Smooth muscle cell (in vitro differentiated cells): ENCODE data around the gene TDRD5. TPM values are rescaled to one million over a fixed set of nuclear protein-coding genes. Genes with fewer than 3 reads are reported as not detected.

Source experiments
- DNase-seq: peaks from one replicate; lab custom pipeline; 2025; ENCODE audit not compliant: unreplicated experiment; lab: John Stamatoyannopoulos, UW
- H2AFZ ChIP-seq: fragments of 200-600 bp; sonication (generic); 2 replicates; pipeline ENCODE4 v1.6.0; 2016; ENCODE audit warnings: antibody characterized with exemption, low read depth, mild to moderate bottlenecking
- H3F3A ChIP-seq: fragments of 200-600 bp; sonication (generic); 2 replicates; pipeline ENCODE4 v1.6.0; 2017; ENCODE audit warnings: antibody characterized with exemption, low read depth
- H3K27ac ChIP-seq: fragments of 200-600 bp; sonication (generic); 2 replicates; pipeline ENCODE4 v1.5.1; 2016; ENCODE audit warnings: low read depth, mild to moderate bottlenecking
- H3K27me3 ChIP-seq: fragments of 200-600 bp; sonication (generic); 2 replicates; pipeline ENCODE4 v1.6.1; 2016; ENCODE audit warnings: low read depth, mild to moderate bottlenecking
- H3K36me3 ChIP-seq: fragments of 200-600 bp; sonication (generic); 2 replicates; pipeline ENCODE4 v1.5.1; 2016; ENCODE audit warnings: low read depth
- H3K4me1 ChIP-seq: fragments of 200-600 bp; sonication (generic); 2 replicates; pipeline ENCODE4 v1.5.1; 2016; ENCODE audit warnings: low read depth
- H3K4me2 ChIP-seq: fragments of 200-600 bp; sonication (generic); 2 replicates; pipeline ENCODE4 v1.6.0; 2016; ENCODE audit warnings: mild to moderate bottlenecking
- H3K4me3 ChIP-seq: fragments of 200-600 bp; sonication (generic); 2 replicates; pipeline ENCODE4 v1.5.1; 2016; ENCODE audit warnings: mild to moderate bottlenecking
- H3K79me2 ChIP-seq: fragments of 200-600 bp; sonication (generic); 2 replicates; pipeline ENCODE4 v1.6.0; 2016; ENCODE audit warnings: low read depth, mild to moderate bottlenecking
- H3K9ac ChIP-seq: fragments of 200-600 bp; sonication (generic); 2 replicates; pipeline ENCODE4 v1.6.0; 2016; ENCODE audit warnings: low read depth
- H3K9me3 ChIP-seq: fragments of 200-600 bp; sonication (generic); replicated peaks from 2 replicates; pipeline ENCODE4 v1.5.1; 2016; ENCODE audit warnings: low read depth
- H4K20me1 ChIP-seq: fragments of 200-600 bp; sonication (generic); 2 replicates; pipeline ENCODE4 v1.6.0; 2016; ENCODE audit warnings: low read depth
- WGBS: methylation state at CpG from one replicate; pipeline ENCODE4 v1.1.7; 2016; ENCODE audit warnings: low lambda C conversion rate; 5-methylcytosine and 5-hydroxymethylcytosine counted together
- polyA plus RNA-seq: library from polyadenylated mRNA; unstranded; fragments of >200 nt; fragmentation: Nextera tagmentation; extraction: Ambion mirVana; gene quantifications from 2 replicates; pipeline ENCODE4 v1.2.1, GENCODE V29; 2016
- total RNA-seq: library from RNA; depleted of rRNA; stranded (reverse); fragments of >200 nt; gene quantifications from 2 replicates; pipeline ENCODE4 v1.2.3, GENCODE V29; 2014
- TF ChIP-seq, protein P1 (sequence below): fragments of 200-600 bp; sonication (generic); IDR thresholded peaks from 2 replicates; pipeline ENCODE4 v1.5.1; 2017; ENCODE audit warnings: borderline replicate concordance, mild to moderate bottlenecking, antibody characterized with exemption; ENCODE audit not compliant: insufficient read depth, poor library complexity, severe bottlenecking

Gene TDRD5
- total and polyA plus RNA-seq, 2 experiments from 2014 or later, result not detected

DNA sequence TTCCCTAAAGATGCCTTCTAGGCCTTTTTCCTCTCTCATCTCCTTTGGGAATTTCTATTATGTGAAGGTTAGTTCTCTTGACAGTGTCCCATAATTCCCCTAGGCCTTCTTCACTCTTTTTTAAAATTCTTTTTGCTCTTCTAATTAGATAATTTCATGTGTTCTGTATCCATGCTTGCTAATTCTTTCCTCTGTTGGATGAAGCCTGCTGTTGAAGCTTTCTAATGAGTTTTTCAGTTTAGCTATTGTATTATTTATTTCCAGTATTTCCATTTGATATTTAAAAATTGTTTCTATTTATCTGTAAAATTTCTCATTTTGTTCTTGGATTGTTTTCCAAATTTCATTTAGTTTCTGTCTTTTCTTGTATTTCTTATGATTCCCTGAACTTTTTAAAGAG lies 123.0 kb downstream of the TDRD5 start:
- H3K27me3 ChIP-seq, result peaks cover 5% of the 10 kb centered on the region
- no peak overlapping the region for H3K4me2 ChIP-seq
- H3K9ac ChIP-seq, result no peak overlapping the region
- no peak for DNase-seq
- no peaks in the 10 kb centered on the region for H3K79me2 ChIP-seq
- no peaks in the 10 kb centered on the region for H4K20me1 ChIP-seq
- peaks cover 18% of the 10 kb centered on the region for H3K9me3 ChIP-seq
- H3K27ac ChIP-seq, result no peak overlapping the region
- no peak overlapping the region for H3K4me3 ChIP-seq
- H3F3A ChIP-seq, result no peaks in the 10 kb centered on the region
- TF ChIP-seq, protein P1, sequence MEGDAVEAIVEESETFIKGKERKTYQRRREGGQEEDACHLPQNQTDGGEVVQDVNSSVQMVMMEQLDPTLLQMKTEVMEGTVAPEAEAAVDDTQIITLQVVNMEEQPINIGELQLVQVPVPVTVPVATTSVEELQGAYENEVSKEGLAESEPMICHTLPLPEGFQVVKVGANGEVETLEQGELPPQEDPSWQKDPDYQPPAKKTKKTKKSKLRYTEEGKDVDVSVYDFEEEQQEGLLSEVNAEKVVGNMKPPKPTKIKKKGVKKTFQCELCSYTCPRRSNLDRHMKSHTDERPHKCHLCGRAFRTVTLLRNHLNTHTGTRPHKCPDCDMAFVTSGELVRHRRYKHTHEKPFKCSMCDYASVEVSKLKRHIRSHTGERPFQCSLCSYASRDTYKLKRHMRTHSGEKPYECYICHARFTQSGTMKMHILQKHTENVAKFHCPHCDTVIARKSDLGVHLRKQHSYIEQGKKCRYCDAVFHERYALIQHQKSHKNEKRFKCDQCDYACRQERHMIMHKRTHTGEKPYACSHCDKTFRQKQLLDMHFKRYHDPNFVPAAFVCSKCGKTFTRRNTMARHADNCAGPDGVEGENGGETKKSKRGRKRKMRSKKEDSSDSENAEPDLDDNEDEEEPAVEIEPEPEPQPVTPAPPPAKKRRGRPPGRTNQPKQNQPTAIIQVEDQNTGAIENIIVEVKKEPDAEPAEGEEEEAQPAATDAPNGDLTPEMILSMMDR, result no peak
- H3K36me3 ChIP-seq, result no peaks in the 10 kb centered on the region
- no peaks in the 10 kb centered on the region for H3K4me1 ChIP-seq
- no peak overlapping the region for H2AFZ ChIP-seq

DNA sequence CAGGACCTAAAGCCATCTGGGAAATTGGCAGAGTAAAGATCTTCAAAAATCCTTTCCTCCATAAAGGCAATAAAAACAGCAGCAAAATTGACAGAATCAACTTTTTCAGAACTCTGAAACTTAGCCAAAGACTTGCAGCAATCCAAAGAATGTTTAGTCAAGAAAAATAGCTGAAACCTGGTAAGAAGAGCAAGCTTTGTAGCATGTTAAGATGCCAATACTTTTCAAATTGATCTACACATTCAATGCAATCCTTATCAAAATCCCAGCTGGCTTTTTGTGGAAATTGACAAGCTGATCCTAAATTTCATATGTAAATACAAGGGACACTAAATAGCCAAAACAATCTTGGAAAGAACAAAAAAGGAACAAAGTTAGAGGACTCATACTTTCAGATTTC lies 127.6 kb downstream of the TDRD5 start:
- no peak for DNase-seq
- TF ChIP-seq, protein P1, result no peak
- Histone ChIP-seq H3K36me3 (no peaks in the 10 kb centered on the region), H3F3A (no peaks in the 10 kb centered on the region), H2AFZ (no peak overlapping the region), H3K9me3 (peaks cover 16% of the 10 kb centered on the region), H3K4me2 (no peak overlapping the region), H3K27me3 (no peaks in the 10 kb centered on the region), H3K4me1 (no peaks in the 10 kb centered on the region), H3K4me3 (no peak overlapping the region), H3K9ac (no peak overlapping the region), H3K79me2 (no peaks in the 10 kb centered on the region), H3K27ac (no peak overlapping the region), H4K20me1 (no peaks in the 10 kb centered on the region)

GRCh38 chr1:179728271-179728670 lies 136.6 kb downstream of the TDRD5 start:
- TF ChIP-seq, protein P1, result no peak
- Histone ChIP-seq H3K4me3 (no peak overlapping the region), H3K9me3 (no peaks in the 10 kb centered on the region), H2AFZ (no peak overlapping the region), H3K79me2 (no peaks in the 10 kb centered on the region), H3K27me3 (peaks cover 54% of the 10 kb centered on the region), H3F3A (no peaks in the 10 kb centered on the region), H3K27ac (no peak overlapping the region), H4K20me1 (no peaks in the 10 kb centered on the region), H3K9ac (no peak overlapping the region), H3K4me1 (no peaks in the 10 kb centered on the region), H3K36me3 (no peaks in the 10 kb centered on the region), H3K4me2 (no peak overlapping the region)
- WGBS, result 50% methylated on average over 2 of the region's 2 CpGs
- DNase-seq, result no peak

GRCh38 chr1:179729881-179730280 lies 138.2 kb downstream of the TDRD5 start:
- H2AFZ ChIP-seq, result no peak overlapping the region
- H3F3A ChIP-seq, result no peaks in the 10 kb centered on the region
- no peaks in the 10 kb centered on the region for H3K4me1 ChIP-seq
- H3K4me2 ChIP-seq, result no peak overlapping the region
- TF ChIP-seq, protein P1, result no peak
- no peak for DNase-seq
- 81% methylated on average over 4 of the region's 4 CpGs for WGBS
- no peaks in the 10 kb centered on the region for H4K20me1 ChIP-seq
- no peak overlapping the region for H3K9ac ChIP-seq
- no peaks in the 10 kb centered on the region for H3K9me3 ChIP-seq
- no peak overlapping the region for H3K4me3 ChIP-seq
- no peaks in the 10 kb centered on the region for H3K36me3 ChIP-seq
- peaks cover 59% of the 10 kb centered on the region for H3K27me3 ChIP-seq
- no peaks in the 10 kb centered on the region for H3K79me2 ChIP-seq
- H3K27ac ChIP-seq, result no peak overlapping the region
